ENCODE results near the gene IL17A. TPM values are rescaled to one million over a fixed set of nuclear protein-coding genes. Genes with fewer than 3 reads are reported as not detected.
A peak's percentile ranks its signal among the peaks of the same experiment; 100 is the strongest.

IL17A gene
- total RNA-seq, 1 donor from 2014 or later, result not detected

DNA sequence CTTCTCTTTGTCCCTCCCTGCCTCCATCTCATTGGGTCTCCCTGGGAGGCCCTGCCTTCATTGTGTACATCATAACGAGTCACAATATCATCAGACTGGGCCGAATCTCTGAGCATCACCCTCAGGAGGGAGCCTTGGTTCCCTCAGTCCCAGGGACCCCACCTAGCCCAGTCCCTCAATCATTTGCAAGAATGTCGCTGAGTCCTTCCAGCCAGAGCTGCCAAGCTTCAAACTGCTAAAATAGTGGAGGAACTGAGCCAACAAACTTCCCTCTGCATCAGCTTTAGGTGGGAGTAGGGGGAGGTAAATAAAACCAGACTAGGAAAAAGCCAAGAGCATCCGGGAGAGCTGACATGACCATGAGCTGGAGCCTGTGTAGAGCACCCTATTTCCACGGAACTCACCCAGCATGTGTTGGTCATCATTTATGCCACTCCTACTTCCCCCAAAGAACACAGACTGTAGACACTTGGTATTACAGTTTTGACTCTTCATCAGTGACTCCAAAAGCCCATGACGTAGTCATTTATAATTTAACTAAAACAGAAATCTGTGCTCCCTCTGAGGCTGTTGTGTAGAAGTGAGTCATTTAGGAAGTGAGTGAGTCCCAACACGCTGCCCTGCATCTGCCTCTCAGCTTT lies 28.8 kb upstream of the IL17A start:
- Histone ChIP-seq H3K27ac (replicated peaks) (no peak overlapping the region), H3K27me3 (ENCODE audit: low read depth) (no peaks in the 10 kb centered on the region), H3K4me1 (peaks cover 15% of the 10 kb centered on the region), H3K9me3 (replicated peaks) (peaks cover 7% of the 10 kb centered on the region), H3K36me3 (no peaks in the 10 kb centered on the region), H3K4me3 (no peak overlapping the region)
- intact Hi-C loops (cut with micrococcal nuclease), result no loop called here
- DNase-seq, result no peak
- TF ChIP-seq, protein P1, sequence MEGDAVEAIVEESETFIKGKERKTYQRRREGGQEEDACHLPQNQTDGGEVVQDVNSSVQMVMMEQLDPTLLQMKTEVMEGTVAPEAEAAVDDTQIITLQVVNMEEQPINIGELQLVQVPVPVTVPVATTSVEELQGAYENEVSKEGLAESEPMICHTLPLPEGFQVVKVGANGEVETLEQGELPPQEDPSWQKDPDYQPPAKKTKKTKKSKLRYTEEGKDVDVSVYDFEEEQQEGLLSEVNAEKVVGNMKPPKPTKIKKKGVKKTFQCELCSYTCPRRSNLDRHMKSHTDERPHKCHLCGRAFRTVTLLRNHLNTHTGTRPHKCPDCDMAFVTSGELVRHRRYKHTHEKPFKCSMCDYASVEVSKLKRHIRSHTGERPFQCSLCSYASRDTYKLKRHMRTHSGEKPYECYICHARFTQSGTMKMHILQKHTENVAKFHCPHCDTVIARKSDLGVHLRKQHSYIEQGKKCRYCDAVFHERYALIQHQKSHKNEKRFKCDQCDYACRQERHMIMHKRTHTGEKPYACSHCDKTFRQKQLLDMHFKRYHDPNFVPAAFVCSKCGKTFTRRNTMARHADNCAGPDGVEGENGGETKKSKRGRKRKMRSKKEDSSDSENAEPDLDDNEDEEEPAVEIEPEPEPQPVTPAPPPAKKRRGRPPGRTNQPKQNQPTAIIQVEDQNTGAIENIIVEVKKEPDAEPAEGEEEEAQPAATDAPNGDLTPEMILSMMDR (IDR thresholded peaks at IDR 0.05; ENCODE audit: borderline replicate concordance), result no peak

DNA sequence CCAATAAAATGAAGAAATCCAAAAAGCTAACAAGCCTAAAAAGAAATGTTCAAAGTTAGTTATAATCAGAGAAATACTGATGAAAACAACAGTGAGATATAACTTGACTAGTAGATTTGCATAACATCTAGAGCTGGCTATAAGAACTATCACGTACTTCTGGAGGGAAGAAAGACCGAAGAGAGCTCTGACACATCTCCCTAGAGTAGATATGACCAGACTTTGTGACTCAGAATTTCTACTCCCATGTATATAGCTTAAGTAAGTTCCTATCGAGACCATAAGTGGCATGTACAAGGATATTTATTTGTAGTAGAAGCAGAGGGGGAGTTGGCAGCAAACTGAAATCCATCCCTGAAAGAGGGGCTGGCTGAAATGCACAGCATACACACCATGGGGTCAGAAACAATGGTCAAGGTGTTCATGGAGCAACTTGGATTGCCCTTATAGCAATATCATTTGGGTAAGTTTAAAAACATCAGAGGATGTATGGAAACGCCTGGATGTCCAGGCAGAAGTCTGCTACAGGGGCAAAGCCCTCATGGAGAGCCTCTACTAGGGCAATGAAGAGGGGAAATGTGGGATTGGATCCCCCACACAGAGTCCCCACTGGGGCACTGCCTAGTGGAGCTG lies 25.6 kb upstream of the IL17A start:
- Histone ChIP-seq H3K27me3 (ENCODE audit: low read depth) (no peaks in the 10 kb centered on the region), H3K4me1 (peaks cover 5% of the 10 kb centered on the region), H3K27ac (replicated peaks) (no peak overlapping the region), H3K36me3 (no peaks in the 10 kb centered on the region), H3K9me3 (replicated peaks) (peaks cover 7% of the 10 kb centered on the region), H3K4me3 (no peak overlapping the region)
- TF ChIP-seq, protein P1 (IDR thresholded peaks at IDR 0.05; ENCODE audit: borderline replicate concordance), result no peak
- intact Hi-C loops (cut with micrococcal nuclease), result loop anchor here (10.0 kb wide), 1 partner anchor 74 kb away; no protein-coding TSS in a partner anchor
- DNase-seq, result no peak

DNA sequence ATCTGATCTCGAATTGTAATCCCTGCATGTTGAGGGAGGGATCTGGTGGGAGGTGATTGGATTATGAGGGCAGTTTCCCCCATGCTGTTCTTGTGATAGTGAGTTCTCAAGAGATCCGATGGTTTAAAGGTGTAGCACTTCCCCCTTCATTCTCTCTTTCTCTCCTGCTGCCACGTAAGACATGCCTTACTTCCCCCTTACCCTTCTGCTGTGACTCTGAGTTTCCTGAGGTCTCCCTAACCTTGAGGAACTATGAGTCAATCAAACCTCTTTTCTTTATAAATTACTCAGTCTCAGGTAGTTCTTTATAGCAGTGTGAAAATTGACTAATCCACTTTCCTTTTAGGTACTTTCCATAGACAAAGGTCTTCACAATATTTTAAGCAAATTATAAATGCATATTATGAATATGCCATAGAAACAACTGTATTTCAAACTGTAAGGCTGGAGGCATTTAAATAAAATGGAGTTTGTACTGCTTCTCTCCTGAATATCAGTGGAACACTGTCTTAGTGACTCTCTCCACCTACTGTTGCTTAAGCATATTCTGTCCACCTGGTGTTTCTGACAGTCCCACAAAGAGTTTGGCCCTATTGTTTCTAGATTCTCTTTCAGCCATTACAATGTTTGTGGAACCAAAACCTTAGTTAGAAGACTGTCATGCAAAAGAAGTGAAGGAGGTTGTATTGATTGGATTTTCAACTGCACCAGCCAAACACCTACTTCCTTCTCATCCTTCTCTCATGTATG lies 24.3 kb upstream of the IL17A start:
- Histone ChIP-seq H3K4me3 (no peak overlapping the region), H3K4me1 (no peaks in the 10 kb centered on the region), H3K27ac (replicated peaks) (no peak overlapping the region), H3K36me3 (no peaks in the 10 kb centered on the region), H3K9me3 (replicated peaks) (peaks cover 7% of the 10 kb centered on the region), H3K27me3 (ENCODE audit: low read depth) (no peaks in the 10 kb centered on the region)
- TF ChIP-seq, protein P1 (IDR thresholded peaks at IDR 0.05; ENCODE audit: borderline replicate concordance), result no peak
- DNase-seq, result no peak
- intact Hi-C loops (cut with micrococcal nuclease), result loop anchor here (10.0 kb wide), 1 partner anchor 73 kb away; no protein-coding TSS in a partner anchor

DNA sequence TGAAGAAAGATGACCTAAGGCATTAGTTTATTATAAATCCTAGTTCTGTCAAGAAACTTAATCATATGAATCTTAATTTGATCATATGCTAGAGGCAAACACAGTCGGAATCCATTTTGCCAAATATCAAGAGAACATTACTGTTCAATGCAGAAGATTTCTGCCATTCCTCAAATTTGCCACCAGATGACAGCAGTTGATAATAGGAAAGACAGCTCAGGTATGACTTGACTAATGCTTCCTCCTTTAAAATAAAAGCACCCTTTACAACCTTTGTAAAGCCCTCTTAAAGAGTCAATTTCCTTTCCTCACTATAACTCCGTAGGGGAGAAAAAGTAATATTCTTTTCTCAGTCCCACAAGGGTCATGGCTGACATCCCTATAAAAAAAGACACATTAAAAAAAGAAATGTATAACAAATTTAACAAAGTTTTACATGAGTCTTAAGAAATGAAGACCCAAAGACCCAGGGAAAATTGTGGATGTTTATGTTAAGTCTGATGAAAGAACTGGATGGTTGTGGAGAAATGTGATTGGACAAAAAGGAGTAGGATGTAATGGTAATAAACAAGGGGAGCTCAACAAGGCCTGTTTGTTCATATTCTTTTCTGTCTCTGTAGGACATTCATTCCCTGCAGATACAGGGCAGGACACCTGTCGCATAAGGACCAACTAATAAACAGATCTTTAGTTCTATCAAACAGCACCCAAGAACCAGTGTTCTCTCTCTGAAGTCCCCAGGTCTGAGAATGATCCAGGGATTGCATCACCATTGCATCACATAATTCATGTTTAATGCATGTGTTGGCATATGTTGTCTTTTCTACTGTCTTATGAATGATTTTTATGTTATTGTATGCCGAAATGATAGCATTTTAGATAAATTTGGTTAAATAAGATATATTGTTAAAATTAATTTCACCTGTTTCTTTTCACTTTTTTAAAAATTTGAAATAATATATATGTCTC lies 23.0 kb upstream of the IL17A start:
- no peaks in the 10 kb centered on the region for H3K4me1 ChIP-seq
- TF ChIP-seq, protein P1 (IDR thresholded peaks at IDR 0.05; ENCODE audit: borderline replicate concordance), result peak; percentile 62
- H3K9me3 ChIP-seq (replicated peaks), result peaks cover 7% of the 10 kb centered on the region
- intact Hi-C loops (cut with micrococcal nuclease), result loop anchor here (10.0 kb wide), 1 partner anchor 72 kb away; no protein-coding TSS in a partner anchor
- H3K27ac ChIP-seq (replicated peaks), result no peak overlapping the region
- no peak overlapping the region for H3K4me3 ChIP-seq
- H3K27me3 ChIP-seq (ENCODE audit: low read depth), result no peaks in the 10 kb centered on the region
- no peaks in the 10 kb centered on the region for H3K36me3 ChIP-seq
- no peak for DNase-seq

All from left ventricle myocardium inferior (tissue), 1 donor.